Renal cortex interstitium (tissue), 11 donors: ENCODE measurements around the gene MMEL1. TPM values are rescaled to one million over a fixed set of nuclear protein-coding genes. Genes with fewer than 3 reads are reported as not detected.

ENCODE experiments used
- DNase-seq, 11 donors: peaks; one replicate each; pipeline ENCODE4 v3.0.0-alpha.2; 2013; ENCODE audit warnings: low read depth in 9 of 11, low spot score in 4 of 11; ENCODE audit errors: extremely low read depth in 1 of 11
- polyA plus RNA-seq, 3 donors: library from polyadenylated mRNA; unstranded; fragments of 120-200 nt; gene quantifications; one replicate each; pipeline ENCODE4 v1.2.1, GENCODE V29; 2013; ENCODE audit not compliant: insufficient read length in 3 of 3

MMEL1 gene
- polyA plus RNA-seq, 3 donors: 1.9 to 2.9 (median 2.8) TPM

DNA sequence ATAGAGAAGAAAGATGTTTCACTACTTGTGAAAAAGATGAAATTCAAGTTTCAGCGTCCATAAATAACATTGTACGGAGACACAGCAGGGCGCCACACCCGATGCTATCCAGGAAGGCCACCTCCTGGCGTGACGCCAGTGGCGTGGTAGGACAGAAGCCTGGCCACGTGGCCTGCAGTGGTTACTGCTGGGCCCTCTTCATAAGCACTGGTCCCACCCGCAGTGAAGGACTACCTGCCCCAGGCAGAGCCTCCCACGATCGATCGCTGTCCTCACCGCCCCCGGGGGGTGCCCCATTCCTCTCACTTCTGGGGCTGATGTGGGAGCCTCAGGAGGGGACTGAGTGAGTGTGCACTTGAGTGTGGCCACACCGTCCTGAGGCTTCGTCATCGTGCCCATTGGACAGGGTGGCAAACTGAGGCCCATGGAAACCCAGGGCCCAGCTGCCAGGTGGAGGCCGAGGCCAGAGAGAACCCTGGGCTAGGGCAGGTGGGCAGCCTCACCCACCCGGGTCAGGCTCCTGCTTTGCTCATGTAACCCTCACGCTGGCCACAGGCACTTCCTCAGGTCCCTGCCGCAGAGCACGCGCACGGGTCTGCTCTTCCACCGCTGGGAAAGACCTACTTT lies 91.1 kb downstream of the MMEL1 start:
- DNase-seq: no peak

DNA sequence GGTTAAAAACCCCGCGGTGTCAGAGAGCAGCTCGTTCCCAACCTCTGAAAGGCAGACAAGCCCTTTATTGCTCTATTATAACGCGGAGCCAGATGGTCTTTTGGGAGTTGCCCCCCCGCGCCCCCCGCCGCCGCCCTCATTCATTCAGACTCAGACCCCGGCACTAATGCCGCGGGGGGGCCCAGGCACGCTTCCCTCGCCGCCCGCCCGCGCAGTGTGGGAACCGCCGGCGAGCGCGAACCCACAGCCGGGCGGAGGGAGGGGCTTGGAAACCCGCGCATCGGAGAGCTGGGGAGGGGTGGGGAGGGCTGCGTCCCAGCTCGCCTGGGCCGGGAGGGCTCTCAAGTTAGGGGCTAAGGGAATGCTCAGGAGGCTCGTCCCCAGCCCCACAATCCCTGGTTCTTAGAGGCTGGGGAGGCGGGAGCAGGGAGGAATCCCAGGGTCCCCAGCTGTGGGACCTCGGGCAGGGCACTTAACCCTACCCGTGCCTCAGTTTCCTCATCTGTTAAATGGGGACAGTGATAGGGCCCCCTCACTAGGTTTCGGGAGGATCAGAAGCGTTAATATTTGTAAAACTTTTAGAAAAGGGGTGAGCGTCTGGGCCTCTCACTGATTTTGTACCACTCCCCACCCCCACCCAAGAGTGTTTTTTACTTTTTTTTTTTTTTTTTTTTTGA lies 91.9 kb downstream of the MMEL1 start:
- no peak for DNase-seq

Other genes with a start within 250 kb of the MMEL1 start
- 10 to 100 TPM; 11.8 to 19.5 (median 15.5) TPM for gene MORN1, start 241.5 kb downstream of the MMEL1 start, polyA plus RNA-seq
- gene RER1, start 241.2 kb downstream of the MMEL1 start, polyA plus RNA-seq: 100 to 1,000 TPM; 116 to 126 (median 119) TPM
- 10 to 100 TPM; 21.4 to 26.8 (median 26.6) TPM for gene PEX10, start 220.5 kb downstream of the MMEL1 start, polyA plus RNA-seq
- 1 to 10 TPM in 2 of 3 donors, under 1 TPM in 1; 0.62 to 1.4 (median 1.3) TPM for gene PLCH2, start 156.7 kb downstream of the MMEL1 start, polyA plus RNA-seq
- 10 to 100 TPM; 23.1 to 29.7 (median 29.2) TPM for gene PANK4, start 106.4 kb downstream of the MMEL1 start, polyA plus RNA-seq
- under 1 TPM; 0.14 to 0.79 (median 0.76) TPM for gene HES5, start 102.8 kb downstream of the MMEL1 start, polyA plus RNA-seq
- gene TNFRSF14, start 76.6 kb downstream of the MMEL1 start, polyA plus RNA-seq: 10 to 100 TPM; 16.5 to 37.2 (median 20.9) TPM
- 10 to 100 TPM; 36.1 to 45.8 (median 43.5) TPM for gene PRXL2B, start 46.2 kb downstream of the MMEL1 start, polyA plus RNA-seq
- 1 to 10 TPM in 1 of 3 donors, under 1 TPM in 2; 0.90 to 2.1 (median 0.98) TPM for gene TTC34, start 168.7 kb upstream of the MMEL1 start, polyA plus RNA-seq